Measurements from ENCODE around the gene C1orf35.

The C1orf35 gene

GRCh38 chr1:228150120-228150460 lies 47.0 kb upstream of the C1orf35 start:
- no peak overlapping the region for H2BK5ac ChIP-seq (ENCODE audit: low read length)

GRCh38 chr1:228149406-228150119 lies 46.4 kb upstream of the C1orf35 start, which contains the start of gene GJC2:
TSS of gene GJC2 (plus strand) at chr1:228149930. CDS start at chr1:228157759, 7,829 bp downstream.
- H3K79me1 ChIP-seq (ENCODE audit: low read length): peaks cover 4% of the 10 kb centered on the region
- no peak within 1 kb of the TSS for H2BK120ac ChIP-seq (ENCODE audit: low read depth, low read length)
- H3K36me3 ChIP-seq (ENCODE audit: control insufficient read depth, insufficient read depth, low read length): no peaks in the 10 kb centered on the region
- no peak within 1 kb of the TSS for H2AK5ac ChIP-seq (ENCODE audit: low read length)
- H3K27ac ChIP-seq (ENCODE audit: low read depth, low read length): no peak within 1 kb of the TSS
- peak within 1 kb of the TSS; percentile 9 for H3K4ac ChIP-seq (ENCODE audit: low read depth, low read length)
- no CpG with 5 or more reads among the region's 17 CpGs for WGBS (ENCODE audit: extremely low coverage, insufficient coverage, low lambda C conversion rate)
- no peak within 1 kb of the TSS for H3K4me2 ChIP-seq (ENCODE audit: low read length)
- no peak within 1 kb of the TSS for H3K23ac ChIP-seq (ENCODE audit: low read length)
- H4K8ac ChIP-seq (ENCODE audit: low read depth, low read length): no peak within 1 kb of the TSS
- peak; percentile 30 for DNase-seq
- H3K18ac ChIP-seq (ENCODE audit: low read length): no peak within 1 kb of the TSS
- peak within 1 kb of the TSS; percentile 27 for H3K9ac ChIP-seq (ENCODE audit: low read length)
- peak within 1 kb of the TSS; percentile 60 for H3K56ac ChIP-seq (ENCODE audit: low read length)
- no peak within 1 kb of the TSS for H3K4me3 ChIP-seq (ENCODE audit: low read length)
- no peak within 1 kb of the TSS for H4K5ac ChIP-seq (ENCODE audit: low read length)
- H3K4me1 ChIP-seq (ENCODE audit: control insufficient read depth, low read depth, low read length): no peaks in the 10 kb centered on the region
- H3K27me3 ChIP-seq (ENCODE audit: insufficient read depth, low read length, poor library complexity): no peaks in the 10 kb centered on the region
- H2BK15ac ChIP-seq (replicated peaks; ENCODE audit: low read depth): no peak within 1 kb of the TSS
- H2BK5ac ChIP-seq (ENCODE audit: low read length): no peak within 1 kb of the TSS
- no peaks in the 10 kb centered on the region for H3K79me2 ChIP-seq (ENCODE audit: control insufficient read depth, insufficient read depth, low read length)

More at GRCh38 chr1:228150120-228150460, 47.0 kb upstream of the C1orf35 start:
- no peak overlapping the region for H4K5ac ChIP-seq (ENCODE audit: low read length)
- H3K36me3 ChIP-seq (ENCODE audit: control insufficient read depth, insufficient read depth, low read length): no peaks in the 10 kb centered on the region
- no peak overlapping the region for H2BK15ac ChIP-seq (replicated peaks; ENCODE audit: low read depth)
- H3K27ac ChIP-seq (ENCODE audit: low read depth, low read length): no peak overlapping the region
- H2AK5ac ChIP-seq (ENCODE audit: low read length): no peak overlapping the region
- no peak overlapping the region for H3K4me2 ChIP-seq (ENCODE audit: low read length)
- no peak overlapping the region for H3K9ac ChIP-seq (ENCODE audit: low read length)
- no peaks in the 10 kb centered on the region for H3K4me1 ChIP-seq (ENCODE audit: control insufficient read depth, low read depth, low read length)
- no peaks in the 10 kb centered on the region for H3K27me3 ChIP-seq (ENCODE audit: insufficient read depth, low read length, poor library complexity)
- WGBS (ENCODE audit: extremely low coverage, insufficient coverage, low lambda C conversion rate): no CpG with 5 or more reads among the region's 7 CpGs
- H3K79me1 ChIP-seq (ENCODE audit: low read length): no peaks in the 10 kb centered on the region
- H3K56ac ChIP-seq (ENCODE audit: low read length): no peak overlapping the region
- no peak overlapping the region for H4K8ac ChIP-seq (ENCODE audit: low read depth, low read length)
- no peak overlapping the region for H3K23ac ChIP-seq (ENCODE audit: low read length)
- no peak overlapping the region for H3K4ac ChIP-seq (ENCODE audit: low read depth, low read length)
- H3K4me3 ChIP-seq (ENCODE audit: low read length): no peak overlapping the region
- H2BK120ac ChIP-seq (ENCODE audit: low read depth, low read length): no peak overlapping the region
- H3K18ac ChIP-seq (ENCODE audit: low read length): no peak overlapping the region
- no peaks in the 10 kb centered on the region for H3K79me2 ChIP-seq (ENCODE audit: control insufficient read depth, insufficient read depth, low read length)
- DNase-seq: no peak

- Histone ChIP-seq H3K27ac (ENCODE audit: low read depth, low read length) (no peak overlapping the region), H3K79me1 (ENCODE audit: low read length) (peaks cover 8% of the 10 kb centered on the region), H3K23ac (ENCODE audit: low read length) (no peak overlapping the region), H3K27me3 (ENCODE audit: insufficient read depth, low read length, poor library complexity) (no peaks in the 10 kb centered on the region), H3K56ac (ENCODE audit: low read length) (peak overlapping the region; percentile 60), H3K4me2 (ENCODE audit: low read length) (no peak overlapping the region), H3K4me1 (ENCODE audit: control insufficient read depth, low read depth, low read length) (no peaks in the 10 kb centered on the region), H4K5ac (ENCODE audit: low read length) (no peak overlapping the region), H3K79me2 (ENCODE audit: control insufficient read depth, insufficient read depth, low read length) (peaks cover 2% of the 10 kb centered on the region), H3K18ac (ENCODE audit: low read length) (no peak overlapping the region), H2AK5ac (ENCODE audit: low read length) (no peak overlapping the region), H3K4me3 (ENCODE audit: low read length) (no peak overlapping the region), H2BK15ac (replicated peaks; ENCODE audit: low read depth) (no peak overlapping the region), H3K36me3 (ENCODE audit: control insufficient read depth, insufficient read depth, low read length) (no peaks in the 10 kb centered on the region), H3K9ac (ENCODE audit: low read length) (peak overlapping the region; percentile 27), H3K4ac (ENCODE audit: low read depth, low read length) (no peak overlapping the region), H2BK5ac (ENCODE audit: low read length) (no peak overlapping the region), H2BK120ac (ENCODE audit: low read depth, low read length) (no peak overlapping the region), H4K8ac (ENCODE audit: low read depth, low read length) (no peak overlapping the region)
- whole genome bisulfite sequencing (ENCODE audit: extremely low coverage, insufficient coverage, low lambda C conversion rate): no CpG with 5 or more reads among the region's 8 CpGs
- no peak for DNase-seq
Measured at GRCh38 chr1:228148935-228149405, 45.8 kb upstream of the C1orf35 start.

GRCh38 chr1:228148196-228148861 lies 45.2 kb upstream of the C1orf35 start:
- Histone ChIP-seq H4K8ac (ENCODE audit: low read depth, low read length) (no peak overlapping the region), H3K4me2 (ENCODE audit: low read length) (no peak overlapping the region), H3K23ac (ENCODE audit: low read length) (no peak overlapping the region), H3K4me1 (ENCODE audit: control insufficient read depth, low read depth, low read length) (no peaks in the 10 kb centered on the region), H3K18ac (ENCODE audit: low read length) (no peak overlapping the region), H3K27ac (ENCODE audit: low read depth, low read length) (no peak overlapping the region), H3K79me1 (ENCODE audit: low read length) (peaks cover 14% of the 10 kb centered on the region), H3K4ac (ENCODE audit: low read depth, low read length) (no peak overlapping the region), H3K36me3 (ENCODE audit: control insufficient read depth, insufficient read depth, low read length) (no peaks in the 10 kb centered on the region), H3K27me3 (ENCODE audit: insufficient read depth, low read length, poor library complexity) (no peaks in the 10 kb centered on the region), H2BK5ac (ENCODE audit: low read length) (no peak overlapping the region), H3K9ac (ENCODE audit: low read length) (no peak overlapping the region), H4K5ac (ENCODE audit: low read length) (no peak overlapping the region), H2BK120ac (ENCODE audit: low read depth, low read length) (no peak overlapping the region), H2AK5ac (ENCODE audit: low read length) (no peak overlapping the region), H3K56ac (ENCODE audit: low read length) (no peak overlapping the region), H2BK15ac (replicated peaks; ENCODE audit: low read depth) (no peak overlapping the region), H3K79me2 (ENCODE audit: control insufficient read depth, insufficient read depth, low read length) (peaks cover 9% of the 10 kb centered on the region), H3K4me3 (ENCODE audit: low read length) (no peak overlapping the region)
- WGBS (ENCODE audit: extremely low coverage, insufficient coverage, low lambda C conversion rate): no CpG with 5 or more reads among the region's 18 CpGs
- no peak for DNase-seq

GRCh38 chr1:228147768-228148167 lies 44.6 kb upstream of the C1orf35 start:
- Histone ChIP-seq H3K56ac (ENCODE audit: low read length) (no peak overlapping the region), H3K4ac (ENCODE audit: low read depth, low read length) (no peak overlapping the region), H2BK15ac (replicated peaks; ENCODE audit: low read depth) (no peak overlapping the region), H2BK5ac (ENCODE audit: low read length) (no peak overlapping the region), H3K36me3 (ENCODE audit: control insufficient read depth, insufficient read depth, low read length) (no peaks in the 10 kb centered on the region), H3K27me3 (ENCODE audit: insufficient read depth, low read length, poor library complexity) (no peaks in the 10 kb centered on the region), H4K8ac (ENCODE audit: low read depth, low read length) (no peak overlapping the region), H3K4me2 (ENCODE audit: low read length) (no peak overlapping the region), H3K23ac (ENCODE audit: low read length) (no peak overlapping the region), H3K9ac (ENCODE audit: low read length) (no peak overlapping the region), H3K18ac (ENCODE audit: low read length) (no peak overlapping the region), H3K79me1 (ENCODE audit: low read length) (peaks cover 18% of the 10 kb centered on the region), H3K79me2 (ENCODE audit: control insufficient read depth, insufficient read depth, low read length) (peaks cover 14% of the 10 kb centered on the region), H3K4me1 (ENCODE audit: control insufficient read depth, low read depth, low read length) (no peaks in the 10 kb centered on the region), H3K4me3 (ENCODE audit: low read length) (no peak overlapping the region), H2BK120ac (ENCODE audit: low read depth, low read length) (no peak overlapping the region), H2AK5ac (ENCODE audit: low read length) (no peak overlapping the region), H4K5ac (ENCODE audit: low read length) (no peak overlapping the region), H3K27ac (ENCODE audit: low read depth, low read length) (no peak overlapping the region)
- no CpG with 5 or more reads among the region's 4 CpGs for WGBS (ENCODE audit: extremely low coverage, insufficient coverage, low lambda C conversion rate)
- DNase-seq: no peak

Measured in mesendoderm (in vitro differentiated cells).